ENCODE data around the gene STXBP6. TPM values are rescaled to one million over a fixed set of nuclear protein-coding genes. Genes with fewer than 3 reads are reported as not detected.
A peak's percentile ranks its signal among the peaks of the same experiment; 100 is the strongest.

Gene STXBP6
- total and polyA plus RNA-seq, 2 of the 13 experiments (the other 11 are each of a cell fraction or from before 2014, with no cell fraction given) = 35.3 to 42.8 TPM

DNA sequence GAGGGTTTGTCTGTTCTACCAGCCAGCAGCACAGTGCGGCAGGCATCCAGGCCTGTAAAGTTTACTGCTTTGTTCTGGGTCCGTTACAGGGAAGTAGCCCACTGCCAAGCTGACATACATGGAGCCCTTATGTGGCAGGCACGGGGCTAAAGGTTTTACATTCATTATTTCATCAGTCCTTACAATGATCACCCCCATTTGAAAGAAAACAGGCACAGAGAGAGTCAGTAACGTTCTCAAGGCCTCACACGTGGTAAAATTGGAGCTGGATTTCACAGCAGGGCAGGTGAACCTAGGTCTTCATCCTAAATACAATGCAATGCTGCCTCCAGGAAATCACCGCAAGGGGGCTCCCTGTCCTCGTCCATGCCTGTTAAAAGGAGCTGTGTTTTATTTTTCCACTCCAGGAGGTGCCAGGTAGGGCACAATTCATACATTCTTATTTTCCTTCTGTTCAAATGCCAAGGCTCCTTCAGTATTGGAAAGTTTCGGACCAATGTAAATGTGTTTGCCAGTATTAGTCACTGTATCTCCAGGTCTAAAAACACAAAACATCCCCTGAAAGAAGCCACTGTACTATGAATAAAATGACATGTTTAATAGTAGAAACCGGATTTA lies 243.8 kb downstream of the STXBP6 start (continued):
- TF ChIP-seq ZNF777 (CRISPR knock-in tag; IDR thresholded peaks at IDR 0.05) (peak; percentile 39; the same call in 1 of the 2 replicates), LCORL (IDR thresholded peaks at IDR 0.05) (no peak), LCORL (CRISPR knock-in tag; IDR thresholded peaks at IDR 0.05) (peak; percentile 80), STAG1 (CRISPR knock-in tag; IDR thresholded peaks at IDR 0.05) (peak; percentile 100), PCBP1 (IDR thresholded peaks at IDR 0.05; ENCODE audit: borderline replicate concordance, low read depth, low read length) (no peak), ZNF878 (CRISPR knock-in tag; IDR thresholded peaks at IDR 0.05) (peak; percentile 66; the same call in 1 of the 2 replicates), SP2 (CRISPR knock-in tag; IDR thresholded peaks at IDR 0.05) (no peak), TSC22D2 (CRISPR knock-in tag; IDR thresholded peaks at IDR 0.05; ENCODE audit: borderline replicate concordance) (peak; percentile 88; the same call in 1 of the 2 replicates), FOXA3 (CRISPR knock-in tag; IDR thresholded peaks at IDR 0.05) (0 out of 2 replicates have a peak, but pooled peaks have one; percentile 51), GZF1 (CRISPR knock-in tag; IDR thresholded peaks at IDR 0.05) (no peak), ZNF552 (CRISPR knock-in tag; IDR thresholded peaks at IDR 0.05; ENCODE audit: borderline replicate concordance) (0 out of 2 replicates have a peak, but pooled peaks have one; percentile 73), CBFB (CRISPR knock-in tag; IDR thresholded peaks at IDR 0.05) (no peak), NFKB2 (CRISPR knock-in tag; IDR thresholded peaks at IDR 0.05; ENCODE audit: borderline replicate concordance) (no peak), EED (CRISPR knock-in tag; IDR thresholded peaks at IDR 0.05) (0 out of 2 replicates have a peak, but pooled peaks have one; percentile 37)
- TF ChIP-seq, protein P1, sequence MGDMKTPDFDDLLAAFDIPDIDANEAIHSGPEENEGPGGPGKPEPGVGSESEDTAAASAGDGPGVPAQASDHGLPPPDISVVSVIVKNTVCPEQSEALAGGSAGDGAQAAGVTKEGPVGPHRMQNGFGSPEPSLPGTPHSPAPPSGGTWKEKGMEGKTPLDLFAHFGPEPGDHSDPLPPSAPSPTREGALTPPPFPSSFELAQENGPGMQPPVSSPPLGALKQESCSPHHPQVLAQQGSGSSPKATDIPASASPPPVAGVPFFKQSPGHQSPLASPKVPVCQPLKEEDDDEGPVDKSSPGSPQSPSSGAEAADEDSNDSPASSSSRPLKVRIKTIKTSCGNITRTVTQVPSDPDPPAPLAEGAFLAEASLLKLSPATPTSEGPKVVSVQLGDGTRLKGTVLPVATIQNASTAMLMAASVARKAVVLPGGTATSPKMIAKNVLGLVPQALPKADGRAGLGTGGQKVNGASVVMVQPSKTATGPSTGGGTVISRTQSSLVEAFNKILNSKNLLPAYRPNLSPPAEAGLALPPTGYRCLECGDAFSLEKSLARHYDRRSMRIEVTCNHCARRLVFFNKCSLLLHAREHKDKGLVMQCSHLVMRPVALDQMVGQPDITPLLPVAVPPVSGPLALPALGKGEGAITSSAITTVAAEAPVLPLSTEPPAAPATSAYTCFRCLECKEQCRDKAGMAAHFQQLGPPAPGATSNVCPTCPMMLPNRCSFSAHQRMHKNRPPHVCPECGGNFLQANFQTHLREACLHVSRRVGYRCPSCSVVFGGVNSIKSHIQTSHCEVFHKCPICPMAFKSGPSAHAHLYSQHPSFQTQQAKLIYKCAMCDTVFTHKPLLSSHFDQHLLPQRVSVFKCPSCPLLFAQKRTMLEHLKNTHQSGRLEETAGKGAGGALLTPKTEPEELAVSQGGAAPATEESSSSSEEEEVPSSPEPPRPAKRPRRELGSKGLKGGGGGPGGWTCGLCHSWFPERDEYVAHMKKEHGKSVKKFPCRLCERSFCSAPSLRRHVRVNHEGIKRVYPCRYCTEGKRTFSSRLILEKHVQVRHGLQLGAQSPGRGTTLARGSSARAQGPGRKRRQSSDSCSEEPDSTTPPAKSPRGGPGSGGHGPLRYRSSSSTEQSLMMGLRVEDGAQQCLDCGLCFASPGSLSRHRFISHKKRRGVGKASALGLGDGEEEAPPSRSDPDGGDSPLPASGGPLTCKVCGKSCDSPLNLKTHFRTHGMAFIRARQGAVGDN (CRISPR knock-in tag; IDR thresholded peaks at IDR 0.05) = no peak
- TF ChIP-seq, protein P2, sequence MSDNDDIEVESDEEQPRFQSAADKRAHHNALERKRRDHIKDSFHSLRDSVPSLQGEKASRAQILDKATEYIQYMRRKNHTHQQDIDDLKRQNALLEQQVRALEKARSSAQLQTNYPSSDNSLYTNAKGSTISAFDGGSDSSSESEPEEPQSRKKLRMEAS (IDR thresholded peaks at IDR 0.05) = 0 out of 2 replicates have a peak, but pooled peaks have one; percentile 37
- TF ChIP-seq, protein P3, sequence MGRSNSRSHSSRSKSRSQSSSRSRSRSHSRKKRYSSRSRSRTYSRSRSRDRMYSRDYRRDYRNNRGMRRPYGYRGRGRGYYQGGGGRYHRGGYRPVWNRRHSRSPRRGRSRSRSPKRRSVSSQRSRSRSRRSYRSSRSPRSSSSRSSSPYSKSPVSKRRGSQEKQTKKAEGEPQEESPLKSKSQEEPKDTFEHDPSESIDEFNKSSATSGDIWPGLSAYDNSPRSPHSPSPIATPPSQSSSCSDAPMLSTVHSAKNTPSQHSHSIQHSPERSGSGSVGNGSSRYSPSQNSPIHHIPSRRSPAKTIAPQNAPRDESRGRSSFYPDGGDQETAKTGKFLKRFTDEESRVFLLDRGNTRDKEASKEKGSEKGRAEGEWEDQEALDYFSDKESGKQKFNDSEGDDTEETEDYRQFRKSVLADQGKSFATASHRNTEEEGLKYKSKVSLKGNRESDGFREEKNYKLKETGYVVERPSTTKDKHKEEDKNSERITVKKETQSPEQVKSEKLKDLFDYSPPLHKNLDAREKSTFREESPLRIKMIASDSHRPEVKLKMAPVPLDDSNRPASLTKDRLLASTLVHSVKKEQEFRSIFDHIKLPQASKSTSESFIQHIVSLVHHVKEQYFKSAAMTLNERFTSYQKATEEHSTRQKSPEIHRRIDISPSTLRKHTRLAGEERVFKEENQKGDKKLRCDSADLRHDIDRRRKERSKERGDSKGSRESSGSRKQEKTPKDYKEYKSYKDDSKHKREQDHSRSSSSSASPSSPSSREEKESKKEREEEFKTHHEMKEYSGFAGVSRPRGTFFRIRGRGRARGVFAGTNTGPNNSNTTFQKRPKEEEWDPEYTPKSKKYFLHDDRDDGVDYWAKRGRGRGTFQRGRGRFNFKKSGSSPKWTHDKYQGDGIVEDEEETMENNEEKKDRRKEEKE (IDR thresholded peaks at IDR 0.05) = no peak

Measured in HepG2 (cell line).